ENCODE data around the gene AP2A1.

Gene AP2A1

GRCh38 chr19:49767381-49767780, 580 bp downstream of the AP2A1 start:
- no peak for DNase-seq

GRCh38 chr19:49767967-49768581, 1.3 kb downstream of the AP2A1 start:
- no peak for DNase-seq

DNA sequence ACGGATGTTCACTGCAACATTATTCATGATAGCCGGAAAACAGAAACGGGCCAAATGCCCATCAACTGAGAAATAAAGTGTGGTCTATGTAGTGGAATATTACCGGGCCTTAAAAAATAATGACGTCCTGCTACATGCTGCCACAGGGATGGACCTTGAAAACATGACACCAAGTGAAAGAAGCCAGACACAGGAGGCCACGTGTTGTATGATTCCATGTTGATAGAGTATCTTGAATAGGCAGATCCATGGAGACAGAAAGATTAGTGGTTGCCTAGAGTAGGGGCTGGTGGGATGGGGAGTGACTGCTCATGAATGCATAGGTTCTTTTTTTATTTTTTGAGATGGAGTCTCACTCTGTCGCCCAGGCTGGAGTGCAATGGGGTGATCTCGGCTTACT, 3.7 kb downstream of the AP2A1 start:
- DNase-seq, result no peak

DNA sequence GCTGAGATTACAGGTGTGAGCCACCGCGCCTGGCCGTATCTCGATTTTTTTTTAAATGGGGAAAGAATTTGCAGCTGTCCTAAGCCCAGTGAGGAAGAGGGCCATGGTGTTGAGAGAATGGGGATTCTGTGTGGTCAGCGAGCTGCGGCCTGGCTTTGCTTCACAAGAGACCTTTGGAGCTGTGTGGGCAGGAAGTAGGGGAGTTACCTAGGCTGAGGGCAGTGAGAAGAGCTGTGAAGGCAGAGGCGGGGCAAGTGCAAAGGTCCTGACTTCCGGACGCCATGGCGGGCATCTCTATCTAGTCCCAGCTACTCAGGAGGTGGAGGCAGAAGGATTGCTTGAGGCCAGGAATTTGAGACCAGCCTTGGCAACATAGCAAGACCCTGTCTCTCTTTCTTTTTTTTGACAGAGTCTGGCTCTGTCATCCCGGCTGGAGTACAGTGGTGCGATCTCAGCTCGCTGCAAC, 4.9 kb downstream of the AP2A1 start:
- DNase-seq, result no peak

DNA sequence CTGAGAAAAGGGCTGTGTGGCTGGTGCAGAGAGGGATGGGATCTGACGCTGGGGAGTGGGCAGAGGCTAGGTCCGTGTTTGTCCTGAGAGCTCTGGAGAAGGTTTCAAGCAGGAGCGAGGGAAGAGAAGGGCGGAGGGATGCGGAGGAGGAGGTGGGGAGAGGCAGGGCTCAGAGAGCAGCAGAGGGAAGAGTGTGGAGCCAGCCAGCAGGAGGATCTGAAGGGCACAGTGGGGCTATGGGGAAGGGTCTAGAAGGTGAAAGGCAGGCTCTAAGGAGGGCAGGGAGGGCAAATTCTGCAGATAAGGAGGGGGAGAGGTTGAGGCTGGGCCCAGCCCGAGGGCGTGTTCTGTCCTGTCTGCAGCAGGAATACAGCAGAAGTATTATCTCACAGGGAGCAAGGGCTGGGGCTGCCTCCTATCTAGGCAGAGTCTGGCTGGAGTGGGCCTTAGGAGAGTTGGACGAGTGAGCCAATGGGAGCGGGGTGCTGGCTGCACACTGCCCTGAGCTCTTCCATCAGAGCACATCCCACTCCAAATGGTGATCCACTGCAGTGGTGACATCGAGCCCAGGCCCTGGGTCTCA, 6.1 kb downstream of the AP2A1 start:
- DNase-seq, result no peak

- DNase-seq, result no peak
Measured at GRCh38 chr19:49773663-49774350, 7.0 kb downstream of the AP2A1 start.

- DNase-seq, result no peak
Measured at GRCh38 chr19:49774969-49775368, 8.2 kb downstream of the AP2A1 start.

GRCh38 chr19:49775742-49776370, 9.1 kb downstream of the AP2A1 start:
- DNase-seq, result no peak

GRCh38 chr19:49776371-49776764, 9.6 kb downstream of the AP2A1 start:
- DNase-seq, result no peak

DNA sequence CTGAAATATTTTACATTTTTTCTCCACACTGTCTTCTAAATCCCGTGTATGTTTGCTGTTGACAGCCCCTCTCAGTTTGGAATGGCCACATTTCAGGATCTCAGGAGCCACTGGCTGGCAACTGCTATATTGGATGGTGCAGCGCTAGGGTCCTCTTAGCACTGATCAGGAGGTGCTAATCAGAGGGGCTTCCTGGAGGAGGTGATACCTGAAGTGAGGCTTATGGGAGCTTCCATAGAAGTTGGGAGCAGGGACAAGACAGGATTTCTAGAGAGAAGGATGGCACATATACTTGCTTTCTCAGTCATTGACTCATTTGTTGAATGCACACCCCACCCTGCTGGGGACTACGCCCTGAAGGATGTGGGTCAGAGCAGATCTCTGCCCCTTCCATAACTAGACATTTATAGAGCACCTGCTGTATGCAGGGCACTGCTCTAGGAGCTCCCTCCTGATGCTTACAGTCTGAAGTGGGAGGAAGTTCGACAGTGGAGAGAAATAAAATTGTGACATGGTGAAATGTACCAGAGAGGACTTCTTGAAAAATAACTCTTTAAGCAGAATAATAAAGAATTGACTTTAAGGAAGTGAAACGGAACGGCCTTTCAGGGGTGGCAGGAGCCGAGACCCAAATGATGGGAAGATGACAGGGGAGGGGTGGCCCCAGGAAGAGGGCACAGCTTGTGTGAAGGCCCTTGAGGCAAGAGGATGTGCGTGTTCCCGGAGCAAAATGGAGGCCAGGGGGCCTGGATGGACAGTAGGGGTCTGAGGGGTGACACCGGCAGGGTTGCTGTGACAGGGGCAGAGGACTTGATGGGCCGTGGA, 13.1 kb downstream of the AP2A1 start:
- DNase-seq, result no peak

DNA sequence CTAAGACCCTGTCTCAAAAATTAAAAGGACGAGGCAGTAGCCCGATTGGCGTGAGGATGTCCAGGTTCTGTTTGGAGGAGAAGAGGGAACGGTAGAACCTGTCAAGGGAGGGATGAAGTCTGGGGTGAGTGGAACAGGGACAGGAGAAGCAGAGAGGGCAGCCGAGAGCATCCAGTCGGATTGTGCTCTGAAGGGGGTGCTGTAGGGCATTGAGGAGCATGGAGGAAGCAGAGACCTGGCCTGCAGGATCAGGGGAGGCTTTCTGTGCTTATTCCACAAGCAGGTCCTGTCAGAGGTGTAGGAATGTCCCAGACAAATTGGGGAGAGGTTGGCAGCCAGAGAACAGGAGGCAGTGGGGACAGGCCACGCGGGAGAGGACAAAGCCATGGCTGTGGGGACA, 14.1 kb downstream of the AP2A1 start:
- no peak for DNase-seq

- no peak for DNase-seq
Measured at GRCh38 chr19:49781394-49781793, 14.6 kb downstream of the AP2A1 start.

- DNase-seq, result no peak
Measured at GRCh38 chr19:49782515-49782914, 15.7 kb downstream of the AP2A1 start.

GRCh38 chr19:49786376-49786820, 19.6 kb downstream of the AP2A1 start:
- DNase-seq, result no peak

DNA sequence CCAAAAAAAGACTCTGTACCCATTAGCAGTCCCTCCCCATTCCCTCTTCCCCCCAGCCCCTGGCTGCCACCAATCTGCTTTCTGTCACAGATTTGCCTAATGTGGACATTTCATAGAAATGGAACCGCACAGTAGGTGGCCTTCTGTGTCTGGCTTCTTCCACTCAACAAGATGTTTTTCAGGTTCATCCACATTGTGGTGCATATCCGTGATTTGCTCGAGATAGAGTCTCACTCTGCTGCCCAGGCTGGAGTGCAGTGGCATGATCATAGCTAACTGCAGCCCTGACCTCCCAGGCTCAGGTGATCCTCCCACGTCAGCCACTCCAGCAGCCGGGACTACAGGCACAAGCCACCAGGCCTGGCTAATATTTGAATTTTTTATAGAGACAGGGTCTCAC, 20.9 kb downstream of the AP2A1 start:
- DNase-seq, result no peak

- DNase-seq, result no peak
Measured at GRCh38 chr19:49788857-49789256, 22.1 kb downstream of the AP2A1 start.

GRCh38 chr19:49790866-49791265, 24.1 kb downstream of the AP2A1 start:
- no peak for DNase-seq

DNA sequence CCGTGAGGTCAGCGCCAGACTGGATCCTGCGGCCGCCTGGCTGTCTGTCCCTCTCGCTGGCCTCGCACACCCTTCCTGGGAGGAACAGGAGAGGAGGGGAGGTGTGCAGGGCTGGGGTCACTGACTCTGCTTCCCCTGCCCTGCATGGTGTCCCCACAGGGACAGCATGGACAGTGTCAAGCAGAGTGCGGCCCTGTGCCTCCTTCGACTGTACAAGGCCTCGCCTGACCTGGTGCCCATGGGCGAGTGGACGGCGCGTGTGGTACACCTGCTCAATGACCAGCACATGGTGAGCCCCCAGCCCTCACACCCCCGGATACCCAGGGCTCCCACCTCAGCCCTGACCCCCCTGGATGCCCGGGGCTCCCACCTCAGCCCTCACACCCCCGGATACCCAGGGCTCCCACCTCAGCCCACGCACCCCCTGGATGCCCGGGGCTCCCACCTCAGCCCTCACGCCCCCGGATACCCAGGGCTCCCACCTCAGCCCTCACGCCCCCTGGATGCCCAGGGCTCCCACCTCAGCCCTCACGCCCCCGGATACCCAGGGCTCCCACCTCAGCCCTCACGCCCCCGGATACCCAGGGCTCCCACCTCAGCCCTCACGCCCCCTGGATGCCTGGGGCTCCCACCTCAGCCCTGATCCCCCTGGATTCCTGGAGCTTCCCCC, 25.1 kb downstream of the AP2A1 start:
- no peak for DNase-seq

- DNase-seq, result no peak
Measured at GRCh38 chr19:49792829-49793560, 26.2 kb downstream of the AP2A1 start.

GRCh38 chr19:49793561-49793840, 26.7 kb downstream of the AP2A1 start:
- no peak for DNase-seq

DNA sequence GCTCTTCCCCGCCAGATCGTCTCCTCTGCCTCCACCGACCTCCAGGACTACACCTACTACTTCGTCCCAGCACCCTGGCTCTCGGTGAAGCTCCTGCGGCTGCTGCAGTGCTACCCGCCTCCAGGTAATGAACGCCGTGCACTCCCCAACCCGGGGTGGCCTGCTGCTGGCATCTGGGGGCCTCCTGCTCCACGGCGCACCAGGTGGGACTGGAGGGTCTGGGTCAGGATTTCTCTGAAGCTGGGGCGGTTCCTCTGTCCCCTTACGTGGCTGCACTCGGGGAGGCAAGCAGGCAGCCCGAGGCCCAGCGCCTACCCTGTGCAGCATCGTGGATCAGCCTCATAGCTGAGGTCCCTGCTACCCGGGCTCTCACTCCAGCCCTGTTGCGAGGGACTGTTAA, 28.8 kb downstream of the AP2A1 start:
- no peak for DNase-seq

DNA sequence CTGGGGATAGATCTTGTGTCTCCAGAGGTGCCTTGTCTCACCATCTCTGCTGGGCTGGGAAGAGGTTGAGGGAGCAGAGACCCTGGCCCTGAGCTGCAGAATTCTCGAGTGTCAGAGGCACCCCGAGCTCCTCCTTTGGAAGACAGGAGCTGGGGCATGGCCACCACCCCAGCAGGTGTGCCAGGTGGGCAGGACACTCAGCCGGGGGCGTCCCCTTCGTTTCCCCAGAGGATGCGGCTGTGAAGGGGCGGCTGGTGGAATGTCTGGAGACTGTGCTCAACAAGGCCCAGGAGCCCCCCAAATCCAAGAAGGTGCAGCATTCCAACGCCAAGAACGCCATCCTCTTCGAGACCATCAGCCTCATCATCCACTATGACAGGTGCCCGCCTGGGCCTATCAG, 31.8 kb downstream of the AP2A1 start:
- no peak for DNase-seq

All from activated naive CD4-positive, alpha-beta T cell treated with Interleukin-2 at 50 U/mL for 16 hours (primary cell).